ENCODE measurements around the gene RNF213. TPM values are rescaled to one million over a fixed set of nuclear protein-coding genes. Genes with fewer than 3 reads are reported as not detected.

RNF213 gene
- total RNA-seq, 1 donor from 2014 or later, result 110 TPM

GRCh38 chr17:80220736-80221215, 39.9 kb upstream of the RNF213 start:
- Mint-ChIP-seq H3K4me1 (ENCODE audit: unreplicated experiment) (peaks cover 20% of the 10 kb centered on the region), H3K4me3 (ENCODE audit: unreplicated experiment) (peak overlapping the region; percentile 93), H3K27me3 (ENCODE audit: unreplicated experiment) (peaks cover 10% of the 10 kb centered on the region), H3K27ac (ENCODE audit: unreplicated experiment) (no peak overlapping the region), H3K36me3 (ENCODE audit: low read depth, unreplicated experiment) (peaks cover 33% of the 10 kb centered on the region), H3K9me3 (ENCODE audit: unreplicated experiment) (no peaks in the 10 kb centered on the region)
- peak; percentile 30 for DNase-seq (ENCODE audit: low spot score)
- TF ChIP-seq, protein P1, sequence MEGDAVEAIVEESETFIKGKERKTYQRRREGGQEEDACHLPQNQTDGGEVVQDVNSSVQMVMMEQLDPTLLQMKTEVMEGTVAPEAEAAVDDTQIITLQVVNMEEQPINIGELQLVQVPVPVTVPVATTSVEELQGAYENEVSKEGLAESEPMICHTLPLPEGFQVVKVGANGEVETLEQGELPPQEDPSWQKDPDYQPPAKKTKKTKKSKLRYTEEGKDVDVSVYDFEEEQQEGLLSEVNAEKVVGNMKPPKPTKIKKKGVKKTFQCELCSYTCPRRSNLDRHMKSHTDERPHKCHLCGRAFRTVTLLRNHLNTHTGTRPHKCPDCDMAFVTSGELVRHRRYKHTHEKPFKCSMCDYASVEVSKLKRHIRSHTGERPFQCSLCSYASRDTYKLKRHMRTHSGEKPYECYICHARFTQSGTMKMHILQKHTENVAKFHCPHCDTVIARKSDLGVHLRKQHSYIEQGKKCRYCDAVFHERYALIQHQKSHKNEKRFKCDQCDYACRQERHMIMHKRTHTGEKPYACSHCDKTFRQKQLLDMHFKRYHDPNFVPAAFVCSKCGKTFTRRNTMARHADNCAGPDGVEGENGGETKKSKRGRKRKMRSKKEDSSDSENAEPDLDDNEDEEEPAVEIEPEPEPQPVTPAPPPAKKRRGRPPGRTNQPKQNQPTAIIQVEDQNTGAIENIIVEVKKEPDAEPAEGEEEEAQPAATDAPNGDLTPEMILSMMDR (IDR thresholded peaks at IDR 0.05; ENCODE audit: unreplicated experiment), result no peak

DNA sequence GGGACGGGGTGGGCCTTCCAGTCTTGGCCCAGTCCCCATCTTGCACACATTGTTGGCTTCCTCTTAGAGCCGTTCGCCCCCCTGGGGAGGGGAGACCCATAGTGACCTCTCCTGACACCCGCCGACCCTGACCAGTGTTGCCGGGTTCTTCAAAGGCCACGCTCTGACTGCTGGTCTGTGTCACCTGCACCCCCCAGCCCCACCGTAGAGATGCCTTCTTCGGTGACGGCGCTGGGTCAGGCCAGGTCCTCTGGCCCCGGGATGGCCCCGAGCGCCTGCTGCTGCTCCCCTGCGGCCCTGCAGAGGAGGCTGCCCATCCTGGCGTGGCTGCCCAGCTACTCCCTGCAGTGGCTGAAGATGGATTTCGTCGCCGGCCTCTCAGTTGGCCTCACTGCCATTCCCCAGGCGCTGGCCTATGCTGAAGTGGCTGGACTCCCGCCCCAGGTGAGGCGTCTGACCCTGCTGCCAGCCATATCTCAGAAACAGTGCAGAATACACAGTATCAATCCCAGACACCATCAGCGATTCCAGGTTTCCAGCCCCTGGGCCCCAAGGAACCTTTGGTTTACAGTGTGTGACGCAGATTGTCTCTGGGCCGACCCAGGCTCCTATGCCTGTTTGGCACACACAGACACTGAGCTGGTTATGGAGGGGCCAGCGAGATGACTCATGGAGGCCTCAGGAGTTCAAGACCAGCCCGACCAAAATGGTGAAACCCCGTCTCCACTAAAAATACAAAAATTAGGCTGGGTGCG, 39.1 kb upstream of the RNF213 start:
- no peak for DNase-seq (ENCODE audit: low spot score)
- Mint-ChIP-seq H3K4me3 (ENCODE audit: unreplicated experiment) (peak overlapping the region; percentile 93), H3K27ac (ENCODE audit: unreplicated experiment) (no peak overlapping the region), H3K27me3 (ENCODE audit: unreplicated experiment) (peaks cover 10% of the 10 kb centered on the region), H3K9me3 (ENCODE audit: unreplicated experiment) (no peaks in the 10 kb centered on the region), H3K4me1 (ENCODE audit: unreplicated experiment) (peaks cover 20% of the 10 kb centered on the region), H3K36me3 (ENCODE audit: low read depth, unreplicated experiment) (peaks cover 30% of the 10 kb centered on the region)
- TF ChIP-seq, protein P1 (IDR thresholded peaks at IDR 0.05; ENCODE audit: unreplicated experiment), result no peak

- no peaks in the 10 kb centered on the region for H3K9me3 Mint-ChIP-seq (ENCODE audit: unreplicated experiment)
- DNase-seq (ENCODE audit: low spot score), result no peak
- no peak overlapping the region for H3K27ac Mint-ChIP-seq (ENCODE audit: unreplicated experiment)
- H3K27me3 Mint-ChIP-seq (ENCODE audit: unreplicated experiment), result peaks cover 7% of the 10 kb centered on the region
- H3K4me1 Mint-ChIP-seq (ENCODE audit: unreplicated experiment), result peaks cover 17% of the 10 kb centered on the region
- TF ChIP-seq, protein P1 (IDR thresholded peaks at IDR 0.05; ENCODE audit: unreplicated experiment), result no peak
- H3K4me3 Mint-ChIP-seq (ENCODE audit: unreplicated experiment), result peak overlapping the region; percentile 71
- peaks cover 31% of the 10 kb centered on the region for H3K36me3 Mint-ChIP-seq (ENCODE audit: low read depth, unreplicated experiment)
These were observed 38.1 kb upstream of the RNF213 start for GRCh38 chr17:80222376-80223141.

DNA sequence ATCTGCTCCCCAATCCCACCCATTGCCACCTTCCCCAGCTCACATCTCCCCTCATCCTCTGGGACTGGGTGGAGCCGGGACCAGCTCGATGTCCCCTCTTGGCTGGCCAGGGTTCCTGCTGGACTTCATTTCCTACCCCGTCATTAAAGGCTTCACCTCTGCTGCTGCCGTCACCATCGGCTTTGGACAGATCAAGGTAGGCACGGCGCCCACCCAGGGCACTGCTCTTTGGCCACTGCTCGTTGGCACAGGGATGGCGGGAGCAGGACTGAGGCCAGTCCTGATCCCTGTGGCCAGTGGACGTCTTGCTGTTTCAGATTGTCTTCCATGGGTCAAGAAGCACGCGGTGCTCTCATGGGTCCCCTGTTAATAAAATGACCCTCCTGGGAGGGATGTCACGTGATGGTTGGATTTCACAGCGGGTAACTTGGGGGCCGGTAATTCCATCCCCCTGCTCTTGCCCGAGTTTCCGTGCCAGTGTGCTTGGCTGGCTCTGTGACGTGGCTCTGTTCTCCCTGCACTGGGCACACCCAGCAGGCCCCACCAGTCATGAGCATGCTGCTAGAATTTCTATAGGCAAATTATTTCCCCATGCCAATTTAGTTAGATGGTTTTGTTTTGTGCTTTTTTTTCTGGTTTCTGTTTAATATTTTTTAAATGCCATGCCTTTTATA, 37.4 kb upstream of the RNF213 start:
- TF ChIP-seq, protein P1 (IDR thresholded peaks at IDR 0.05; ENCODE audit: unreplicated experiment), result no peak
- DNase-seq (ENCODE audit: low spot score), result no peak
- H3K4me3 Mint-ChIP-seq (ENCODE audit: unreplicated experiment), result peak overlapping the region; percentile 71
- H3K4me1 Mint-ChIP-seq (ENCODE audit: unreplicated experiment), result peaks cover 16% of the 10 kb centered on the region
- H3K9me3 Mint-ChIP-seq (ENCODE audit: unreplicated experiment), result no peaks in the 10 kb centered on the region
- peaks cover 7% of the 10 kb centered on the region for H3K27me3 Mint-ChIP-seq (ENCODE audit: unreplicated experiment)
- H3K36me3 Mint-ChIP-seq (ENCODE audit: low read depth, unreplicated experiment), result peaks cover 28% of the 10 kb centered on the region
- H3K27ac Mint-ChIP-seq (ENCODE audit: unreplicated experiment), result no peak overlapping the region
